ENCODE results near the gene C14orf132. TPM values are rescaled to one million over a fixed set of nuclear protein-coding genes. Genes with fewer than 3 reads are reported as not detected.

The C14orf132 gene
- total RNA-seq, 4 donors from 2014 or later: 3.5 to 6.4 (median 5.0) TPM

- Histone ChIP-seq H3K4me1 (peaks cover 0 to 33% (median 14%) of the 10 kb centered on the region in 4 donors), H3K4me3 (no peak overlapping the region), H3K27ac (no peak overlapping the region), H3K27me3 (peaks cover 39% of the 10 kb centered on the region), H3K9me3 (no peaks in the 10 kb centered on the region), H3K36me3 (no peaks in the 10 kb centered on the region)
- TF ChIP-seq POLR2A (IDR thresholded peaks at IDR 0.05) (no peak), CTCF (IDR thresholded peaks at IDR 0.05) (no peak), POLR2AphosphoS5 (IDR thresholded peaks at IDR 0.05) (no peak), EP300 (IDR thresholded peaks at IDR 0.05; ENCODE audit: low read depth) (no peak)
- DNase-seq: no peak
- in situ Hi-C loops (cut with MboI; ENCODE audit: low pct_ligation_motif_present in 1 of 4, low pct_unique_long_range_greater_than_20kb in 1 of 4, low sequenced_read_pairs in 3 of 4): no loop called here
- WGBS, 2 donors (ENCODE audit: low coverage in 1 of 2): 48% methylated on average over 4 of the region's 4 CpGs; no CpG with 5 or more reads in 1 of the 2 donors
- intact Hi-C loops (cut with DNase I; ENCODE audit: low total_unique reads): no loop called here
These were observed 3.2 kb downstream of the C14orf132 start for GRCh38 chr14:96042248-96042930.

GRCh38 chr14:96046630-96047029, 7.5 kb downstream of the C14orf132 start:
- TF ChIP-seq EP300 (IDR thresholded peaks at IDR 0.05; ENCODE audit: low read depth) (no peak), POLR2A (IDR thresholded peaks at IDR 0.05) (no peak), CTCF (IDR thresholded peaks at IDR 0.05) (no peak), POLR2AphosphoS5 (IDR thresholded peaks at IDR 0.05) (no peak)
- Histone ChIP-seq H3K36me3 (no peaks in the 10 kb centered on the region), H3K27me3 (peaks cover 4% of the 10 kb centered on the region), H3K9me3 (no peaks in the 10 kb centered on the region), H3K27ac (no peak overlapping the region), H3K4me3 (no peak overlapping the region), H3K4me1 (no peaks in the 10 kb centered on the region)
- in situ Hi-C loops (cut with MboI; ENCODE audit: low pct_ligation_motif_present in 1 of 4, low pct_unique_long_range_greater_than_20kb in 1 of 4, low sequenced_read_pairs in 3 of 4): no loop called here
- DNase-seq: no peak
- 93% methylated on average over 2 of the region's 2 CpGs for WGBS, 2 donors (ENCODE audit: low coverage in 1 of 2)
- intact Hi-C loops (cut with DNase I; ENCODE audit: low total_unique reads): no loop called here

- TF ChIP-seq CTCF (IDR thresholded peaks at IDR 0.05) (no peak), POLR2A (IDR thresholded peaks at IDR 0.05) (no peak)
- in situ Hi-C loops (cut with MboI; ENCODE audit: low pct_ligation_motif_present in 1 of 4, low pct_unique_long_range_greater_than_20kb in 1 of 4, low sequenced_read_pairs in 3 of 4) (no loop called here), intact Hi-C loops (cut with DNase I; ENCODE audit: low total_unique reads) (no loop called here)
- Histone ChIP-seq H3K36me3 (no peaks in the 10 kb centered on the region), H3K27ac (no peak overlapping the region), H3K27me3 (no peaks in the 10 kb centered on the region), H3K4me1 (no peaks in the 10 kb centered on the region), H3K9me3 (no peaks in the 10 kb centered on the region), H3K4me3 (no peak overlapping the region)
- no peak for DNase-seq
These were observed 7.9 kb downstream of the C14orf132 start for GRCh38 chr14:96047101-96047500.

GRCh38 chr14:96049932-96050331, 10.8 kb downstream of the C14orf132 start:
- Histone ChIP-seq H3K9me3 (no peaks in the 10 kb centered on the region), H3K27me3 (no peaks in the 10 kb centered on the region), H3K4me1 (peaks cover 0 to 9% (median 5%) of the 10 kb centered on the region in 4 donors), H3K27ac (peak overlapping the region in 1 of 4 donors; percentile 28), H3K36me3 (no peaks in the 10 kb centered on the region), H3K4me3 (no peak overlapping the region)
- intact Hi-C loops (cut with DNase I; ENCODE audit: low total_unique reads): no loop called here
- in situ Hi-C loops (cut with MboI; ENCODE audit: low pct_ligation_motif_present in 1 of 4, low pct_unique_long_range_greater_than_20kb in 1 of 4, low sequenced_read_pairs in 3 of 4): no loop called here
- TF ChIP-seq CTCF (IDR thresholded peaks at IDR 0.05) (no peak), POLR2AphosphoS5 (IDR thresholded peaks at IDR 0.05) (no peak), EP300 (IDR thresholded peaks at IDR 0.05; ENCODE audit: low read depth) (no peak), POLR2A (IDR thresholded peaks at IDR 0.05) (no peak)
- no peak for DNase-seq

Measured in transverse colon (tissue), 4 donors.